Endothelial cell of umbilical vein (primary cell): Measurements from ENCODE around the gene RPS2. TPM values are rescaled to one million over a fixed set of nuclear protein-coding genes. Genes with fewer than 3 reads are reported as not detected.

Source experiments
- BruUV-seq: library from RNA; stranded (reverse); fragments of 400-500 nt; replicated peaks from 2 replicates; lab custom pipeline; 2021; lab: Mats Ljungman, UMichigan
- CTCF ChIA-PET: fragments of 300-600, 350-600 bp; sonication (Branson Sonifier 250); formaldehyde crosslinking; loops from one replicate; lab custom pipeline; 2021; ENCODE audit warnings: antibody characterized with exemption, inconsistent platforms; lab: Charles Lee
- POLR2A ChIA-PET: fragments of 300-600, 350-600 bp; sonication (Branson Sonifier 250); formaldehyde crosslinking; loops from one replicate; lab custom pipeline; 2021; ENCODE audit warnings: antibody characterized with exemption, inconsistent platforms; lab: Charles Lee
- DNase-seq: peaks from one replicate; pipeline ENCODE4 v3.0.0-alpha.2; 2011; ENCODE audit warnings: low read depth, low spot score
- FAIRE-seq: peaks from 2 replicates; lab custom pipeline; 2011; peaks lifted over from hg19 to GRCh38; lab: Jason Lieb, UNC
- H2AFZ ChIP-seq: 2 replicates; pipeline ENCODE4 v1.6.0; 2012; ENCODE audit warnings: low read depth, low read length, control low read depth, inconsistent platforms
- H3K27ac ChIP-seq: 2 replicates; pipeline ENCODE4 v1.5.1; 2011; ENCODE audit warnings: low read depth, mild to moderate bottlenecking, control low read depth, low read length, moderate library complexity; ENCODE audit not compliant: insufficient read depth
- H3K27me3 ChIP-seq, 2 experiments: 2 replicates each; pipeline versions ENCODE4 v1.6.0 to v1.6.1; 2011; ENCODE audit warnings: low read length in 2 of 2, mixed read lengths in 1 of 2; ENCODE audit not compliant: control insufficient read depth in 2 of 2, insufficient read depth in 2 of 2
- H3K36me3 ChIP-seq, 2 experiments: 2 replicates in 1 of 2; 3 replicates in 1 of 2; pipeline ENCODE4 v1.5.1; 2011; ENCODE audit warnings: low read length in 2 of 2, mild to moderate bottlenecking in 1 of 2, moderate library complexity in 1 of 2; ENCODE audit not compliant: control insufficient read depth in 2 of 2, insufficient read depth in 2 of 2; ENCODE audit errors: extremely low read depth in 1 of 2
- H3K4me1 ChIP-seq: 3 replicates; pipeline ENCODE4 v1.5.1; 2011; ENCODE audit warnings: mild to moderate bottlenecking, low read length; ENCODE audit not compliant: control insufficient read depth, insufficient read depth; ENCODE audit errors: extremely low read depth
- H3K4me2 ChIP-seq: 2 replicates; pipeline ENCODE4 v1.6.1; 2011; ENCODE audit warnings: low read length, control low read depth, mixed read lengths; ENCODE audit not compliant: insufficient read depth
- H3K4me3 ChIP-seq, 3 experiments: fragments of 200-600 bp in 1 of 3; sonication (generic), shearing (Covaris generic) in 1 of 3; replicated peaks in 1 of 3; 2 replicates each; pipeline ENCODE4 v1.5.1; 2011 to 2016; ENCODE audit warnings: control low read depth in 3 of 3, low read length in 3 of 3, mild to moderate bottlenecking in 2 of 3, inconsistent platforms in 1 of 3, low read depth in 1 of 3, moderate library complexity in 1 of 3; ENCODE audit not compliant: insufficient read depth in 1 of 3
- H3K79me2 ChIP-seq: 2 replicates; pipeline ENCODE4 v1.6.0; 2012; ENCODE audit warnings: low read length, inconsistent platforms; ENCODE audit not compliant: control insufficient read depth, insufficient read depth
- H3K9ac ChIP-seq: replicated peaks from 2 replicates; pipeline ENCODE3; 2011; ENCODE audit warnings: low read length, control low read depth; ENCODE audit not compliant: insufficient read depth; ENCODE audit errors: extremely low read depth
- H3K9me1 ChIP-seq: replicated peaks from 3 replicates; pipeline ENCODE4 v1.6.0; 2011; ENCODE audit warnings: mild to moderate bottlenecking, low read length; ENCODE audit not compliant: control insufficient read depth, insufficient read depth; ENCODE audit errors: extremely low read depth
- H3K9me3 ChIP-seq: replicated peaks from 2 replicates; pipeline ENCODE4 v1.5.1; 2012; ENCODE audit warnings: low read length, inconsistent platforms; ENCODE audit not compliant: control insufficient read depth, insufficient read depth
- H4K20me1 ChIP-seq: replicated peaks from 2 replicates; pipeline ENCODE3; 2011; ENCODE audit warnings: mild to moderate bottlenecking, low read length; ENCODE audit not compliant: control insufficient read depth, insufficient read depth; ENCODE audit errors: extremely low read depth
- GATA2 ChIP-seq: IDR thresholded peaks from 2 replicates; pipeline ENCODE4 v1.7.0; 2011; ENCODE audit warnings: low read depth, mild to moderate bottlenecking, moderate library complexity, mixed read lengths, low read length; ENCODE audit not compliant: insufficient read length, insufficient read depth
- POLR2AphosphoS5 ChIP-seq: IDR thresholded peaks from 2 replicates; pipeline ENCODE4 v1.6.1; 2012; ENCODE audit warnings: low read depth, mild to moderate bottlenecking, control low read depth, low read length, moderate library complexity; ENCODE audit not compliant: insufficient read depth
- dilution Hi-C: fragments of 300-500 bp; cut with MboI; formaldehyde crosslinking; loops from one replicate; pipeline ENCODE4 v1.15.0; 2019; ENCODE audit warnings: low sequenced_read_pairs; ENCODE audit not compliant: extremely low pct_ligation_motif_present
- intact Hi-C: fragments of 100-400 bp; cut with micrococcal nuclease; formaldehyde crosslinking; loops from one replicate; pipeline ENCODE4 v1.10.0; 2022
- polyA plus RNA-seq, 4 experiments: library from polyadenylated mRNA; depleted of rRNA in 3 of 4; stranded (reverse) in 3 of 4; unstranded in 1 of 4; fragments of >200 nt; gene quantifications; 2 replicates each; pipeline versions ENCODE4 v1.2.1 to v1.2.3, GENCODE V29; 2011 to 2012; ENCODE audit warnings: missing spikeins in 1 of 4
- total RNA-seq: library from RNA; stranded (reverse); gene quantifications from 2 replicates; pipeline ENCODE4 v1.2.3, GENCODE V29; 2021
- TF ChIP-seq, protein P1 (sequence below), 2 donors: IDR thresholded peaks; 1 replicate in 1 of 2; 2 replicates in 1 of 2; pipeline ENCODE4 v1.5.1; 2011; ENCODE audit warnings: low read length in 2 of 2, mild to moderate bottlenecking in 2 of 2, moderate library complexity in 2 of 2, control low read depth in 1 of 2, inconsistent platforms in 1 of 2, low read depth in 1 of 2; ENCODE audit not compliant: insufficient read depth in 1 of 2; ENCODE audit errors: extremely low read depth in 1 of 2
- TF ChIP-seq, protein P2 (sequence below): IDR thresholded peaks from 2 replicates; pipeline ENCODE4 v1.6.1; 2011; ENCODE audit not compliant: insufficient read depth, insufficient read length

RPS2 gene
- total and polyA plus RNA-seq, 2 donors (not counting 3 experiments of a cell fraction or from before 2014, with no cell fraction given) = 2,793 to 9,021 TPM

GRCh38 chr16:2003827-2004641, 39.4 kb upstream of the RPS2 start:
- intact Hi-C loops = no loop called here
- dilution Hi-C loops = no loop called here
- Histone ChIP-seq H3K27me3 (no peaks in the 10 kb centered on the region), H3K9ac (no peak overlapping the region), H3K36me3 (peaks cover 0 to 41% of the 10 kb centered on the region in 2 experiments), H4K20me1 (no peaks in the 10 kb centered on the region), H3K9me3 (no peaks in the 10 kb centered on the region), H3K4me2 (no peak overlapping the region), H3K9me1 (no peaks in the 10 kb centered on the region), H2AFZ (no peak overlapping the region), H3K79me2 (peaks cover 64% of the 10 kb centered on the region), H3K4me3 (no peak overlapping the region), H3K4me1 (peaks cover 42% of the 10 kb centered on the region), H3K27ac (no peak overlapping the region)
- DNase-seq (peak; percentile 73), FAIRE-seq (peak; percentile 91)
- CTCF ChIA-PET = interaction anchor here (0.6 to 4.0 kb wide), 26 partner anchors 9 to 247 kb away, joined by 3 to 85 read pairs (median 5); partner anchors contain the start of genes ECI1, GFER, NPW and NTHL1
- POLR2A ChIA-PET = interaction anchor here (1.9 kb wide), 1 partner anchor 151 kb away, joined by 21 read pairs; the partner anchor contains the start of gene TRAF7
- no TSS peak for BruUV-seq
- TF ChIP-seq, protein P1, sequence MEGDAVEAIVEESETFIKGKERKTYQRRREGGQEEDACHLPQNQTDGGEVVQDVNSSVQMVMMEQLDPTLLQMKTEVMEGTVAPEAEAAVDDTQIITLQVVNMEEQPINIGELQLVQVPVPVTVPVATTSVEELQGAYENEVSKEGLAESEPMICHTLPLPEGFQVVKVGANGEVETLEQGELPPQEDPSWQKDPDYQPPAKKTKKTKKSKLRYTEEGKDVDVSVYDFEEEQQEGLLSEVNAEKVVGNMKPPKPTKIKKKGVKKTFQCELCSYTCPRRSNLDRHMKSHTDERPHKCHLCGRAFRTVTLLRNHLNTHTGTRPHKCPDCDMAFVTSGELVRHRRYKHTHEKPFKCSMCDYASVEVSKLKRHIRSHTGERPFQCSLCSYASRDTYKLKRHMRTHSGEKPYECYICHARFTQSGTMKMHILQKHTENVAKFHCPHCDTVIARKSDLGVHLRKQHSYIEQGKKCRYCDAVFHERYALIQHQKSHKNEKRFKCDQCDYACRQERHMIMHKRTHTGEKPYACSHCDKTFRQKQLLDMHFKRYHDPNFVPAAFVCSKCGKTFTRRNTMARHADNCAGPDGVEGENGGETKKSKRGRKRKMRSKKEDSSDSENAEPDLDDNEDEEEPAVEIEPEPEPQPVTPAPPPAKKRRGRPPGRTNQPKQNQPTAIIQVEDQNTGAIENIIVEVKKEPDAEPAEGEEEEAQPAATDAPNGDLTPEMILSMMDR (IDR thresholded peaks at IDR 0.05; ENCODE audit: extremely low read depth in 1 of 2, insufficient read depth in 1 of 2, low read depth in 1 of 2, low read length in 2 of 2) = peak; percentile 97 to 99
- TF ChIP-seq, protein P2, sequence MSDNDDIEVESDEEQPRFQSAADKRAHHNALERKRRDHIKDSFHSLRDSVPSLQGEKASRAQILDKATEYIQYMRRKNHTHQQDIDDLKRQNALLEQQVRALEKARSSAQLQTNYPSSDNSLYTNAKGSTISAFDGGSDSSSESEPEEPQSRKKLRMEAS = peak; percentile 25
- peak; percentile 41 for TF ChIP-seq POLR2AphosphoS5
- TF ChIP-seq GATA2 = no peak
